Measurements from ENCODE around the gene AMT. TPM values are rescaled to one million over a fixed set of nuclear protein-coding genes. Genes with fewer than 3 reads are reported as not detected.

Gene AMT
- total RNA-seq, 2 donors from 2014 or later, result 44.4 to 51.7 TPM

DNA sequence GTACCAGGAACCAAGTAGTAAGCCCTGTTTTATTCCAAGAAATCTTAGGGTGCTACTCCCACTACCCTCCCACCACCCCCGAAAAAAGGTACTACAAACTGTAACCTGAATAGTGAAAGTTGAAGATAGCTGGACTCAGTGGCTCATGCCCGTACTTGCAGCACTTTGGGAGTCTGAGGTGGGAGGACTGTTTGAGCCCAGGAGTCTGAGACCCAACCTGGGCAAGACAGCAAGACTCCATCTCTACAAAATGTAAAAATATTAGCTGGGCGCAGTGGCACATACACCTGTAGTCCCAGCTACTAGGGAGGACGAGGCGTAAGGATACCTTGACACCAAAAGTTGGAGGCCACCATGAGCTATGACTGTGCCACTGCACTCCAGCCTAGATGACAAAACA, 18.4 kb downstream of the AMT start:
- Mint-ChIP-seq H3K27me3 (ENCODE audit: insufficient read depth) (no peaks in the 10 kb centered on the region), H3K4me1 (peaks cover 15% of the 10 kb centered on the region), H3K4me3 (no peak overlapping the region), H3K9me3 (no peaks in the 10 kb centered on the region), H3K27ac (no peak overlapping the region), H3K36me3 (ENCODE audit: low read depth) (peaks cover 37% of the 10 kb centered on the region)
- TF ChIP-seq CTCF (conservative IDR thresholded peaks at IDR 0.05), result no peak
- peaks cover 3% of the 10 kb centered on the region for H3K9me3 ChIP-seq (ENCODE audit: control insufficient read depth, low read length)
- no peak overlapping the region for H3K4me3 ChIP-seq (ENCODE audit: low read length)
- no peak overlapping the region for H3K27ac ChIP-seq (ENCODE audit: low read depth, low read length)
- H3K27me3 ChIP-seq (ENCODE audit: control insufficient read depth, insufficient read depth, low read length, poor library complexity, severe bottlenecking), result no peaks in the 10 kb centered on the region
- H3K9ac ChIP-seq (ENCODE audit: extremely low read depth, low read length, poor library complexity, severe bottlenecking), result no peak overlapping the region
- 97 to 100% methylated on average over 2 to 5 of the region's 5 CpGs for WGBS, 2 experiments (ENCODE audit: insufficient coverage in 1 of 2, insufficient read length in 1 of 2)
- no peaks in the 10 kb centered on the region for H3K4me1 ChIP-seq (ENCODE audit: control insufficient read depth, insufficient read depth, low read length)
- DNase-seq, result no peak
- peaks cover 32% of the 10 kb centered on the region for H3K36me3 ChIP-seq (ENCODE audit: control insufficient read depth, insufficient read depth, low read length)

DNA sequence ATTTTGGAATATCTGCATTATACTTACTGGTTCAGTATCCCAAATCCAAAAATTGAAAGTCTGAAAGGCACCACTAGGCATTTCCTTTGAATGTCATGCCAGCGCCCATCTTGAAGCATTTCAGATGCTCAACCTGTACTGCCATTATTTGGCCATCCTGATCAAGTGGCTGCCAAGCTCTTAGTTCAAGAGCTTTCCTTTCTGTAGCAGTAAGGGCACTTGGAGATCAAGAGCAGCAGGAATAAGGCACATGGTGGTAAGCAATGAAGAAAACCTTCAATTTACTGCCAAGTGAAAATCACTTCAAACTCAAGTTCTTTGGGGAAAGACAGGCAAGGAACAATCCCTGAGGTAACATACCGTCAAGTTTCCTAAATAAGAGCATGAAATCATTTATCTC, 20.5 kb downstream of the AMT start:
- Histone ChIP-seq H3K27ac (ENCODE audit: low read depth, low read length) (no peak overlapping the region), H3K4me1 (ENCODE audit: control insufficient read depth, insufficient read depth, low read length) (no peaks in the 10 kb centered on the region), H3K9me3 (ENCODE audit: control insufficient read depth, low read length) (peaks cover 3% of the 10 kb centered on the region), H3K9ac (ENCODE audit: extremely low read depth, low read length, poor library complexity, severe bottlenecking) (no peak overlapping the region), H3K27me3 (ENCODE audit: control insufficient read depth, insufficient read depth, low read length, poor library complexity, severe bottlenecking) (no peaks in the 10 kb centered on the region), H3K36me3 (ENCODE audit: control insufficient read depth, insufficient read depth, low read length) (peaks cover 37% of the 10 kb centered on the region), H3K4me3 (ENCODE audit: low read length) (no peak overlapping the region)
- Mint-ChIP-seq H3K4me3 (no peak overlapping the region), H3K27me3 (ENCODE audit: insufficient read depth) (no peaks in the 10 kb centered on the region), H3K4me1 (peaks cover 22% of the 10 kb centered on the region), H3K36me3 (ENCODE audit: low read depth) (peaks cover 38% of the 10 kb centered on the region), H3K9me3 (no peaks in the 10 kb centered on the region), H3K27ac (no peak overlapping the region)
- no peak for TF ChIP-seq CTCF (conservative IDR thresholded peaks at IDR 0.05)
- 94 to 100% methylated on average over 1 to 2 of the region's 2 CpGs for WGBS, 2 experiments (ENCODE audit: insufficient coverage in 1 of 2, insufficient read length in 1 of 2)
- DNase-seq, result no peak

DNA sequence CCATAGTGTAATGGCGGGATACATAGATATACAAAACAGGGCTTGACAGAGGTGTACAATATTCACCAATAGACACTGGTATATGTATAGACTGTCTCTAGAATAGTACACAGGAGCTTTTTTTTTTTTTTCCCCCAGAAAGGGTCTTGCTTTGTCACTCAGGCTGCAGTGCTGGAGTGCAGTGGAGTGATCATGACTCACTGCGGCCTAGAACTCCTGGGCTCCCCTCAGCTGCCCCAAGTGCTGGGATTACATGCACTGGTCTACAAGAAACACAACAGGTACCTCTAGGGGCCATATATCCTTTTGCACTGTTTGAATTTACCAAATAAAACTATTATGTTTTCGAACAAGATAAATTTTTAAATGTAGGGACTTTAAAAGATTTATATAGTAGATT, 22.8 kb downstream of the AMT start:
- Mint-ChIP-seq H3K4me3 (no peak overlapping the region), H3K36me3 (ENCODE audit: low read depth) (peaks cover 48% of the 10 kb centered on the region), H3K9me3 (no peaks in the 10 kb centered on the region), H3K27me3 (ENCODE audit: insufficient read depth) (no peaks in the 10 kb centered on the region), H3K4me1 (peaks cover 22% of the 10 kb centered on the region), H3K27ac (no peak overlapping the region)
- Histone ChIP-seq H3K27ac (ENCODE audit: low read depth, low read length) (no peak overlapping the region), H3K27me3 (ENCODE audit: control insufficient read depth, insufficient read depth, low read length, poor library complexity, severe bottlenecking) (no peaks in the 10 kb centered on the region), H3K9me3 (ENCODE audit: control insufficient read depth, low read length) (peaks cover 3% of the 10 kb centered on the region), H3K36me3 (ENCODE audit: control insufficient read depth, insufficient read depth, low read length) (peaks cover 48% of the 10 kb centered on the region), H3K9ac (ENCODE audit: extremely low read depth, low read length, poor library complexity, severe bottlenecking) (no peak overlapping the region), H3K4me3 (ENCODE audit: low read length) (no peak overlapping the region), H3K4me1 (ENCODE audit: control insufficient read depth, insufficient read depth, low read length) (no peaks in the 10 kb centered on the region)
- no peak for TF ChIP-seq CTCF (conservative IDR thresholded peaks at IDR 0.05)
- 99% methylated on average over 3 of the region's 3 CpGs; no CpG with 5 or more reads in 1 of the 2 experiments for WGBS, 2 experiments (ENCODE audit: insufficient coverage in 1 of 2, insufficient read length in 1 of 2)
- DNase-seq, result no peak

Measured in endodermal cell (in vitro differentiated cells).